Thoracic aorta (tissue), 2 donors: Measurements from ENCODE around the gene ST6GALNAC4. TPM values are rescaled to one million over a fixed set of nuclear protein-coding genes. Genes with fewer than 3 reads are reported as not detected.

Experiments used
- ATAC-seq: fragments of 150-250 bp; one replicate; pipeline ENCODE4 v1.8.0; 2017; ENCODE audit warnings: low read depth; ENCODE audit not compliant: insufficient number of reproducible peaks, low FRiP score
- DNase-seq: peaks from one replicate; pipeline ENCODE4 v3.0.0-alpha.2; 2020; ENCODE audit warnings: low spot score
- H3K27ac ChIP-seq, 2 donors: fragments of 200-600 bp; sonication (generic); 1 replicate in 1 of 2; 2 replicates in 1 of 2; pipeline ENCODE4 v1.5.1; 2016; ENCODE audit warnings: mild to moderate bottlenecking in 2 of 2, moderate library complexity in 2 of 2
- H3K27me3 ChIP-seq: fragments of 200-600 bp; sonication (generic); replicated peaks from 2 replicates; pipeline ENCODE4 v1.6.0; 2016; ENCODE audit warnings: mild to moderate bottlenecking; ENCODE audit not compliant: insufficient read depth
- H3K36me3 ChIP-seq: fragments of 200-600 bp; sonication (generic); one replicate; pipeline ENCODE4 v1.5.1; 2016
- H3K4me1 ChIP-seq, 2 donors: fragments of 200-600 bp; sonication (generic); 1 replicate in 1 of 2; 2 replicates in 1 of 2; pipeline versions ENCODE4 v1.5.1 to v1.6.0; 2016; ENCODE audit warnings: low read depth in 2 of 2, mild to moderate bottlenecking in 1 of 2; ENCODE audit not compliant: control insufficient read depth in 1 of 2
- H3K4me3 ChIP-seq: fragments of 200-600 bp; sonication (generic); 2 replicates; pipeline ENCODE4 v1.5.1; 2016; ENCODE audit warnings: mild to moderate bottlenecking
- H3K9me3 ChIP-seq: fragments of 200-600 bp; sonication (generic); 2 replicates; pipeline ENCODE4 v1.5.1; 2016
- CTCF ChIP-seq: fragments of 200-600 bp; sonication (generic); IDR thresholded peaks from one replicate; pipeline ENCODE4 v1.5.1; 2019; ENCODE audit warnings: antibody characterized with exemption
- total RNA-seq, 2 donors: library from RNA; depleted of rRNA; stranded (reverse); fragments of >200 nt; gene quantifications; one replicate each; pipeline versions ENCODE4 v1.1.0 to v1.2.3, GENCODE V29; 2016

The ST6GALNAC4 gene
- total RNA-seq, 2 donors from 2014 or later = 45.0 to 61.2 TPM

GRCh38 chr9:127875306-127875966 lies 41.4 kb downstream of the ST6GALNAC4 start:
- peaks cover 27 to 51% of the 10 kb centered on the region in 2 donors for H3K4me1 ChIP-seq

GRCh38 chr9:127874301-127875221 lies 42.3 kb downstream of the ST6GALNAC4 start:
- Histone ChIP-seq H3K36me3 (peaks cover 16% of the 10 kb centered on the region), H3K27me3 (no peaks in the 10 kb centered on the region), H3K4me3 (peak overlapping the region; percentile 46), H3K27ac (peak overlapping the region; percentile 52 to 75), H3K9me3 (no peaks in the 10 kb centered on the region), H3K4me1 (peaks cover 27 to 55% of the 10 kb centered on the region in 2 donors)
- no peak for TF ChIP-seq CTCF
- no peak for DNase-seq
- no peak for ATAC-seq

More at GRCh38 chr9:127875306-127875966, 41.4 kb downstream of the ST6GALNAC4 start:
- Histone ChIP-seq H3K27ac (peak overlapping the region; percentile 5 to 75), H3K27me3 (no peaks in the 10 kb centered on the region), H3K36me3 (peaks cover 16% of the 10 kb centered on the region), H3K4me3 (peak overlapping the region; percentile 80), H3K9me3 (no peaks in the 10 kb centered on the region)
- ATAC-seq (no peak), DNase-seq (no peak)
- no peak for TF ChIP-seq CTCF

GRCh38 chr9:127873886-127874285 lies 43.0 kb downstream of the ST6GALNAC4 start:
- Histone ChIP-seq H3K4me3 (peak overlapping the region; percentile 46), H3K36me3 (peaks cover 16% of the 10 kb centered on the region), H3K27me3 (no peaks in the 10 kb centered on the region), H3K9me3 (no peaks in the 10 kb centered on the region), H3K27ac (peak overlapping the region; percentile 52 to 75), H3K4me1 (peaks cover 27 to 57% of the 10 kb centered on the region in 2 donors)
- ATAC-seq (no peak), DNase-seq (peak; percentile 67)
- no peak for TF ChIP-seq CTCF

GRCh38 chr9:127873223-127873691 lies 43.6 kb downstream of the ST6GALNAC4 start:
- Histone ChIP-seq H3K4me1 (peaks cover 27 to 55% of the 10 kb centered on the region in 2 donors), H3K27ac (peak overlapping the region in 1 of 2 donors; percentile 75)
- no peak for DNase-seq

More at GRCh38 chr9:127873223-127873691, 43.6 kb downstream of the ST6GALNAC4 start:
- ATAC-seq = no peak
- no peak for TF ChIP-seq CTCF
- Histone ChIP-seq H3K27me3 (no peaks in the 10 kb centered on the region), H3K9me3 (no peaks in the 10 kb centered on the region), H3K36me3 (peaks cover 16% of the 10 kb centered on the region), H3K4me3 (no peak overlapping the region)
